OCI-LY7 (cell line): ENCODE results near the gene TMEM178B. TPM values are rescaled to one million over a fixed set of nuclear protein-coding genes. Genes with fewer than 3 reads are reported as not detected.
A peak's percentile ranks its signal among the peaks of the same experiment; 100 is the strongest.

Experiments used
- BruUV-seq: library from RNA; stranded (reverse); fragments of 400-500 nt; replicated peaks from 2 replicates; lab custom pipeline; 2021; lab: Mats Ljungman, UMichigan
- CTCF ChIA-PET: fragments of 300-600 bp; sonication (Branson Sonifier 250); formaldehyde crosslinking; loops from one replicate; lab custom pipeline; 2022; ENCODE audit warnings: antibody characterized with exemption; ENCODE audit not compliant: unreplicated experiment; lab: Charles Lee
- POLR2A ChIA-PET: fragments of 300-600 bp; sonication (Branson Sonifier 250); formaldehyde crosslinking; loops from one replicate; lab custom pipeline; 2022; ENCODE audit warnings: antibody characterized with exemption; lab: Charles Lee
- DNase-seq: peaks from one replicate; pipeline ENCODE4 v3.0.0-alpha.2; 2015; ENCODE audit warnings: low spot score
- H2AFZ ChIP-seq: fragments of 200-600 bp; sonication (generic), shearing (Covaris generic); 2 replicates; pipeline ENCODE4 v1.6.1; 2014; ENCODE audit warnings: mild to moderate bottlenecking, antibody characterized with exemption, low read length, moderate library complexity
- H3K27ac ChIP-seq: fragments of 200-600 bp; sonication (generic); 2 replicates; pipeline ENCODE4 v1.5.1; 2014; ENCODE audit warnings: mixed run types, low read depth, mild to moderate bottlenecking, moderate library complexity, low read length, inconsistent platforms; ENCODE audit not compliant: poor library complexity, severe bottlenecking
- H3K36me3 ChIP-seq: fragments of 200-600 bp; sonication (generic); 2 replicates; pipeline ENCODE4 v1.6.1; 2014; ENCODE audit warnings: mild to moderate bottlenecking, antibody characterized with exemption, low read length, moderate library complexity, mixed read lengths; ENCODE audit not compliant: insufficient read depth
- H3K4me1 ChIP-seq: fragments of 200-600 bp; sonication (generic); 2 replicates; pipeline ENCODE4 v1.5.1; 2014; ENCODE audit warnings: mild to moderate bottlenecking, low read length; ENCODE audit not compliant: insufficient read depth, poor library complexity, severe bottlenecking
- H3K4me2 ChIP-seq: fragments of 200-600 bp; sonication (generic); 2 replicates; pipeline ENCODE4 v1.6.1; 2014; ENCODE audit warnings: mild to moderate bottlenecking, low read length
- H3K4me3 ChIP-seq: fragments of 200-600 bp; sonication (generic); 2 replicates; pipeline ENCODE4 v1.5.1; 2014; ENCODE audit warnings: mild to moderate bottlenecking, low read depth, low read length; ENCODE audit not compliant: poor library complexity, severe bottlenecking
- H3K79me2 ChIP-seq: fragments of 200-600 bp; sonication (generic); 2 replicates; pipeline ENCODE4 v1.6.1; 2016; ENCODE audit warnings: low read depth, mild to moderate bottlenecking, low read length, moderate library complexity, mixed read lengths; ENCODE audit not compliant: insufficient read depth
- H3K9me2 ChIP-seq: fragments of 200-600 bp; sonication (generic); 2 replicates; pipeline ENCODE4 v1.6.1; 2016; ENCODE audit warnings: mild to moderate bottlenecking, low read length, mixed read lengths; ENCODE audit not compliant: insufficient read depth
- H3K9me3 ChIP-seq: fragments of 200-600 bp; sonication (generic); 2 replicates; pipeline ENCODE4 v1.6.1; 2014; ENCODE audit warnings: mild to moderate bottlenecking, mixed run types, low read length, mixed read lengths
- H4K20me1 ChIP-seq: fragments of 200-600 bp; sonication (generic); 2 replicates; pipeline ENCODE4 v1.6.1; 2014; ENCODE audit warnings: mild to moderate bottlenecking, antibody characterized with exemption, low read length, moderate library complexity, mixed read lengths; ENCODE audit not compliant: insufficient read depth
- CTCF ChIP-seq: fragments of 200-600 bp; sonication (generic); conservative IDR thresholded peaks from 2 replicates; pipeline ENCODE4 v1.5.1; 2014; ENCODE audit warnings: mild to moderate bottlenecking, antibody characterized with exemption, low read length, moderate library complexity, mixed read lengths
- EZH2phosphoT487 ChIP-seq: fragments of 200-600 bp; sonication (generic); IDR thresholded peaks from 2 replicates; pipeline ENCODE4 v1.6.1; 2018; ENCODE audit warnings: low read depth, borderline replicate concordance, mild to moderate bottlenecking, mixed run types, antibody characterized with exemption, low read length, moderate library complexity, mixed read lengths
- intact Hi-C: fragments of 100-400 bp; cut with micrococcal nuclease; formaldehyde crosslinking; loops from one replicate; pipeline ENCODE4 v1.10.0; 2022; ENCODE audit not compliant: unreplicated experiment
- total RNA-seq, 2 experiments: library from RNA; depleted of rRNA in 1 of 2; stranded (reverse); fragments of >200 nt in 1 of 2; shearing (Covaris generic) in 1 of 2; gene quantifications; 2 replicates each; pipeline ENCODE4 v1.2.3, GENCODE V29; 2014 to 2022

Gene TMEM178B
- total RNA-seq, 2 experiments from 2014 or later = not detected

GRCh38 chr7:141262101-141263090, 188.5 kb downstream of the TMEM178B start:
- Histone ChIP-seq H3K4me2 (no peak overlapping the region), H3K36me3 (no peaks in the 10 kb centered on the region), H3K79me2 (no peaks in the 10 kb centered on the region), H2AFZ (no peak overlapping the region), H4K20me1 (no peaks in the 10 kb centered on the region), H3K4me1 (no peaks in the 10 kb centered on the region), H3K9me3 (no peaks in the 10 kb centered on the region), H3K27ac (no peak overlapping the region), H3K4me3 (no peak overlapping the region), H3K9me2 (no peaks in the 10 kb centered on the region)
- ChIA-PET POLR2A (no interaction called here), CTCF (no interaction called here)
- intact Hi-C loops = no loop called here
- TF ChIP-seq CTCF (0 out of 2 replicates have a peak, but pooled peaks have one; percentile 26), EZH2phosphoT487 (no peak)
- BruUV-seq = no TSS peak
- DNase-seq = no peak

- Histone ChIP-seq H3K4me3 (no peak overlapping the region), H3K27ac (no peak overlapping the region), H3K79me2 (no peaks in the 10 kb centered on the region), H3K9me2 (no peaks in the 10 kb centered on the region), H2AFZ (no peak overlapping the region), H3K36me3 (no peaks in the 10 kb centered on the region), H4K20me1 (no peaks in the 10 kb centered on the region), H3K4me1 (no peaks in the 10 kb centered on the region), H3K9me3 (no peaks in the 10 kb centered on the region), H3K4me2 (no peak overlapping the region)
- DNase-seq = no peak
- no peak for TF ChIP-seq CTCF
- TF ChIP-seq EZH2phosphoT487 = no peak
- BruUV-seq = no TSS peak
- ChIA-PET POLR2A (no interaction called here), CTCF (no interaction called here)
- intact Hi-C loops = no loop called here
These were observed 189.6 kb downstream of the TMEM178B start for GRCh38 chr7:141263508-141263907.

GRCh38 chr7:141263983-141264382, 190.1 kb downstream of the TMEM178B start:
- no peaks in the 10 kb centered on the region for H4K20me1 ChIP-seq
- no TSS peak for BruUV-seq
- no peak overlapping the region for H3K4me3 ChIP-seq
- no peaks in the 10 kb centered on the region for H3K4me1 ChIP-seq
- ChIA-PET CTCF (no interaction called here), POLR2A (no interaction called here)
- no peak overlapping the region for H3K4me2 ChIP-seq
- H3K9me2 ChIP-seq = no peaks in the 10 kb centered on the region
- no peaks in the 10 kb centered on the region for H3K79me2 ChIP-seq
- no peaks in the 10 kb centered on the region for H3K9me3 ChIP-seq
- no peak overlapping the region for H2AFZ ChIP-seq
- intact Hi-C loops = no loop called here
- TF ChIP-seq CTCF (no peak), EZH2phosphoT487 (no peak)
- DNase-seq = no peak
- no peak overlapping the region for H3K27ac ChIP-seq
- H3K36me3 ChIP-seq = no peaks in the 10 kb centered on the region
